Endothelial cell of umbilical vein (primary cell): ENCODE measurements around the gene SLC4A5. TPM values are rescaled to one million over a fixed set of nuclear protein-coding genes. Genes with fewer than 3 reads are reported as not detected.

ENCODE experiments used
- BruUV-seq: library from RNA; stranded (reverse); fragments of 400-500 nt; replicated peaks from 2 replicates; lab custom pipeline; 2021; lab: Mats Ljungman, UMichigan
- CTCF ChIA-PET: fragments of 300-600, 350-600 bp; sonication (Branson Sonifier 250); formaldehyde crosslinking; loops from one replicate; lab custom pipeline; 2021; ENCODE audit warnings: antibody characterized with exemption, inconsistent platforms; lab: Charles Lee
- POLR2A ChIA-PET: fragments of 300-600, 350-600 bp; sonication (Branson Sonifier 250); formaldehyde crosslinking; loops from one replicate; lab custom pipeline; 2021; ENCODE audit warnings: antibody characterized with exemption, inconsistent platforms; lab: Charles Lee
- DNase-seq: peaks from one replicate; pipeline ENCODE4 v3.0.0-alpha.2; 2011; ENCODE audit warnings: low read depth, low spot score
- FAIRE-seq: peaks from 2 replicates; lab custom pipeline; 2011; peaks lifted over from hg19 to GRCh38; lab: Jason Lieb, UNC
- H2AFZ ChIP-seq: 2 replicates; pipeline ENCODE4 v1.6.0; 2012; ENCODE audit warnings: low read depth, low read length, control low read depth, inconsistent platforms
- H3K27ac ChIP-seq: 2 replicates; pipeline ENCODE4 v1.5.1; 2011; ENCODE audit warnings: low read depth, mild to moderate bottlenecking, control low read depth, low read length, moderate library complexity; ENCODE audit not compliant: insufficient read depth
- H3K27me3 ChIP-seq, 2 experiments: 2 replicates each; pipeline versions ENCODE4 v1.6.0 to v1.6.1; 2011; ENCODE audit warnings: low read length in 2 of 2, mixed read lengths in 1 of 2; ENCODE audit not compliant: control insufficient read depth in 2 of 2, insufficient read depth in 2 of 2
- H3K36me3 ChIP-seq, 2 experiments: 2 replicates in 1 of 2; 3 replicates in 1 of 2; pipeline ENCODE4 v1.5.1; 2011; ENCODE audit warnings: low read length in 2 of 2, mild to moderate bottlenecking in 1 of 2, moderate library complexity in 1 of 2; ENCODE audit not compliant: control insufficient read depth in 2 of 2, insufficient read depth in 2 of 2; ENCODE audit errors: extremely low read depth in 1 of 2
- H3K4me1 ChIP-seq: 3 replicates; pipeline ENCODE4 v1.5.1; 2011; ENCODE audit warnings: mild to moderate bottlenecking, low read length; ENCODE audit not compliant: control insufficient read depth, insufficient read depth; ENCODE audit errors: extremely low read depth
- H3K4me2 ChIP-seq: 2 replicates; pipeline ENCODE4 v1.6.1; 2011; ENCODE audit warnings: low read length, control low read depth, mixed read lengths; ENCODE audit not compliant: insufficient read depth
- H3K4me3 ChIP-seq, 3 experiments: fragments of 200-600 bp in 1 of 3; sonication (generic), shearing (Covaris generic) in 1 of 3; replicated peaks in 1 of 3; 2 replicates each; pipeline ENCODE4 v1.5.1; 2011 to 2016; ENCODE audit warnings: control low read depth in 3 of 3, low read length in 3 of 3, mild to moderate bottlenecking in 2 of 3, inconsistent platforms in 1 of 3, low read depth in 1 of 3, moderate library complexity in 1 of 3; ENCODE audit not compliant: insufficient read depth in 1 of 3
- H3K79me2 ChIP-seq: 2 replicates; pipeline ENCODE4 v1.6.0; 2012; ENCODE audit warnings: low read length, inconsistent platforms; ENCODE audit not compliant: control insufficient read depth, insufficient read depth
- H3K9ac ChIP-seq: replicated peaks from 2 replicates; pipeline ENCODE3; 2011; ENCODE audit warnings: low read length, control low read depth; ENCODE audit not compliant: insufficient read depth; ENCODE audit errors: extremely low read depth
- H3K9me1 ChIP-seq: replicated peaks from 3 replicates; pipeline ENCODE4 v1.6.0; 2011; ENCODE audit warnings: mild to moderate bottlenecking, low read length; ENCODE audit not compliant: control insufficient read depth, insufficient read depth; ENCODE audit errors: extremely low read depth
- H3K9me3 ChIP-seq: replicated peaks from 2 replicates; pipeline ENCODE4 v1.5.1; 2012; ENCODE audit warnings: low read length, inconsistent platforms; ENCODE audit not compliant: control insufficient read depth, insufficient read depth
- H4K20me1 ChIP-seq: replicated peaks from 2 replicates; pipeline ENCODE3; 2011; ENCODE audit warnings: mild to moderate bottlenecking, low read length; ENCODE audit not compliant: control insufficient read depth, insufficient read depth; ENCODE audit errors: extremely low read depth
- CTCF ChIP-seq, 2 donors: IDR thresholded peaks; 1 replicate in 1 of 2; 2 replicates in 1 of 2; pipeline ENCODE4 v1.5.1; 2011; ENCODE audit warnings: low read length in 2 of 2, mild to moderate bottlenecking in 2 of 2, moderate library complexity in 2 of 2, control low read depth in 1 of 2, inconsistent platforms in 1 of 2, low read depth in 1 of 2; ENCODE audit not compliant: insufficient read depth in 1 of 2; ENCODE audit errors: extremely low read depth in 1 of 2
- EZH2 ChIP-seq: IDR thresholded peaks from 2 replicates; pipeline ENCODE4 v1.6.1; 2012; ENCODE audit warnings: borderline replicate concordance, low read depth, mild to moderate bottlenecking, moderate library complexity, low read length, inconsistent platforms; ENCODE audit not compliant: severe bottlenecking
- FOS ChIP-seq: IDR thresholded peaks from 2 replicates; pipeline ENCODE4 v1.6.1; 2011; ENCODE audit warnings: mild to moderate bottlenecking, low read length, moderate library complexity, borderline replicate concordance; ENCODE audit not compliant: insufficient read depth
- GATA2 ChIP-seq: IDR thresholded peaks from 2 replicates; pipeline ENCODE4 v1.7.0; 2011; ENCODE audit warnings: low read depth, mild to moderate bottlenecking, moderate library complexity, mixed read lengths, low read length; ENCODE audit not compliant: insufficient read length, insufficient read depth
- JUN ChIP-seq: IDR thresholded peaks from 2 replicates; pipeline ENCODE4 v1.6.1; 2011; ENCODE audit warnings: borderline replicate concordance, low read depth; ENCODE audit not compliant: insufficient read length, insufficient read depth
- MYC ChIP-seq: IDR thresholded peaks from one replicate; pipeline ENCODE4 v1.6.1; 2011; ENCODE audit warnings: mild to moderate bottlenecking, low read depth, low read length
- POLR2A ChIP-seq: IDR thresholded peaks from 2 replicates; pipeline ENCODE4 v1.6.1; 2012; ENCODE audit warnings: low read depth, mild to moderate bottlenecking, control low read depth, low read length
- POLR2AphosphoS5 ChIP-seq: IDR thresholded peaks from 2 replicates; pipeline ENCODE4 v1.6.1; 2012; ENCODE audit warnings: low read depth, mild to moderate bottlenecking, control low read depth, low read length, moderate library complexity; ENCODE audit not compliant: insufficient read depth
- dilution Hi-C: fragments of 300-500 bp; cut with MboI; formaldehyde crosslinking; loops from one replicate; pipeline ENCODE4 v1.15.0; 2019; ENCODE audit warnings: low sequenced_read_pairs; ENCODE audit not compliant: extremely low pct_ligation_motif_present
- intact Hi-C: fragments of 100-400 bp; cut with micrococcal nuclease; formaldehyde crosslinking; loops from one replicate; pipeline ENCODE4 v1.10.0; 2022
- polyA plus RNA-seq, 4 experiments: library from polyadenylated mRNA; depleted of rRNA in 3 of 4; stranded (reverse) in 3 of 4; unstranded in 1 of 4; fragments of >200 nt; gene quantifications; 2 replicates each; pipeline versions ENCODE4 v1.2.1 to v1.2.3, GENCODE V29; 2011 to 2012; ENCODE audit warnings: missing spikeins in 1 of 4
- total RNA-seq: library from RNA; stranded (reverse); gene quantifications from 2 replicates; pipeline ENCODE4 v1.2.3, GENCODE V29; 2021
- TF ChIP-seq, protein P1 (sequence below): IDR thresholded peaks from 2 replicates; pipeline ENCODE4 v1.6.1; 2011; ENCODE audit not compliant: insufficient read depth, insufficient read length

The SLC4A5 gene
- total and polyA plus RNA-seq, 2 donors (not counting 3 experiments of a cell fraction or from before 2014, with no cell fraction given): 0.12 to 0.97 TPM

GRCh38 chr2:74186038-74186437 is 157.2 kb downstream of the SLC4A5 start:
- H3K27me3 ChIP-seq: peaks cover 0 to 4% of the 10 kb centered on the region in 2 experiments
- H4K20me1 ChIP-seq: no peaks in the 10 kb centered on the region
- H3K4me1 ChIP-seq: no peaks in the 10 kb centered on the region
- H3K4me3 ChIP-seq: no peak overlapping the region
- ChIA-PET CTCF (no interaction called here), POLR2A (no interaction called here)
- DNase-seq (no peak), FAIRE-seq (no peak)
- dilution Hi-C loops: no loop called here
- H3K9me1 ChIP-seq: no peaks in the 10 kb centered on the region
- BruUV-seq: no TSS peak
- TF ChIP-seq, protein P1, sequence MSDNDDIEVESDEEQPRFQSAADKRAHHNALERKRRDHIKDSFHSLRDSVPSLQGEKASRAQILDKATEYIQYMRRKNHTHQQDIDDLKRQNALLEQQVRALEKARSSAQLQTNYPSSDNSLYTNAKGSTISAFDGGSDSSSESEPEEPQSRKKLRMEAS: no peak
- TF ChIP-seq FOS (no peak), POLR2AphosphoS5 (no peak), JUN (no peak), MYC (no peak), EZH2 (no peak), GATA2 (no peak), POLR2A (no peak)
- H3K79me2 ChIP-seq: no peaks in the 10 kb centered on the region
- H3K9ac ChIP-seq: no peak overlapping the region
- no peak overlapping the region for H3K4me2 ChIP-seq
- no peaks in the 10 kb centered on the region for H3K9me3 ChIP-seq
- H2AFZ ChIP-seq: no peak overlapping the region
- no peaks in the 10 kb centered on the region for H3K36me3 ChIP-seq
- intact Hi-C loops: no loop called here
- no peak overlapping the region for H3K27ac ChIP-seq

GRCh38 chr2:74183878-74184277 is 159.3 kb downstream of the SLC4A5 start:
- dilution Hi-C loops: no loop called here
- no peak for DNase-seq
- intact Hi-C loops: no loop called here
- TF ChIP-seq CTCF (IDR thresholded peaks at IDR 0.05; ENCODE audit: extremely low read depth in 1 of 2, insufficient read depth in 1 of 2, low read depth in 1 of 2, low read length in 2 of 2) (no peak), GATA2 (no peak), POLR2A (no peak), JUN (no peak), POLR2AphosphoS5 (no peak), EZH2 (no peak), FOS (no peak), MYC (no peak)
- TF ChIP-seq, protein P1: no peak
- Histone ChIP-seq H4K20me1 (no peaks in the 10 kb centered on the region), H3K79me2 (no peaks in the 10 kb centered on the region), H3K9me1 (no peaks in the 10 kb centered on the region), H3K27ac (no peak overlapping the region), H3K9me3 (no peaks in the 10 kb centered on the region), H3K4me2 (no peak overlapping the region), H3K4me1 (no peaks in the 10 kb centered on the region), H3K27me3 (peaks cover 0 to 4% of the 10 kb centered on the region in 2 experiments), H3K9ac (no peak overlapping the region), H3K36me3 (no peaks in the 10 kb centered on the region), H2AFZ (no peak overlapping the region), H3K4me3 (no peak overlapping the region)
- no peak for FAIRE-seq
- BruUV-seq: no TSS peak
- CTCF ChIA-PET: no interaction called here
- POLR2A ChIA-PET: interaction anchor here (0.7 kb wide), 1 partner anchor 451 kb away, joined by 3 read pairs; no protein-coding TSS in a partner anchor
